HG02970 (cell line): ENCODE results near the gene MICALL2.
"Not testable (repeated sequence)": the region's sequence is repeated elsewhere in the genome, so short reads cannot be mapped to it uniquely, and the experiment has no call there.

Experiments
- ATAC-seq: cut with Tn5 transposase; IDR thresholded peaks from one replicate; pipeline ENCODE4 v1.9.1; 2021; ENCODE audit warnings: mild to moderate bottlenecking, moderate library complexity, moderate number of reproducible peaks; ENCODE audit not compliant: unreplicated experiment, low FRiP score

Gene MICALL2

GRCh38 chr7:1450431-1450830, 8.8 kb downstream of the MICALL2 start:
- no peak for ATAC-seq

GRCh38 chr7:1449951-1450350, 9.3 kb downstream of the MICALL2 start:
- ATAC-seq, result no peak

- no peak for ATAC-seq
Observed at GRCh38 chr7:1449501-1449900, 9.8 kb downstream of the MICALL2 start.

- ATAC-seq, result no peak
Observed at GRCh38 chr7:1448958-1449357, 10.3 kb downstream of the MICALL2 start.

GRCh38 chr7:1447551-1448244, 11.6 kb downstream of the MICALL2 start:
- ATAC-seq, result no peak

- no peak for ATAC-seq
Observed at GRCh38 chr7:1447112-1447511, 12.2 kb downstream of the MICALL2 start.

- ATAC-seq, result no peak
Observed at GRCh38 chr7:1446620-1447032, 12.6 kb downstream of the MICALL2 start.

GRCh38 chr7:1446026-1446425, 13.2 kb downstream of the MICALL2 start:
- ATAC-seq, result not testable (repeated sequence)

- no peak for ATAC-seq
Observed at GRCh38 chr7:1445341-1445740, 13.9 kb downstream of the MICALL2 start.

- ATAC-seq, result no peak
Observed at GRCh38 chr7:1444925-1445322, 14.3 kb downstream of the MICALL2 start.

- no peak for ATAC-seq
Observed at GRCh38 chr7:1444214-1444924, 14.9 kb downstream of the MICALL2 start.

- ATAC-seq, result not testable (repeated sequence)
Observed at GRCh38 chr7:1443587-1444200, 15.6 kb downstream of the MICALL2 start.

- ATAC-seq, result no peak
Observed at GRCh38 chr7:1442355-1443124, 16.7 kb downstream of the MICALL2 start.

- ATAC-seq, result no peak
Observed at GRCh38 chr7:1441615-1442354, 17.5 kb downstream of the MICALL2 start.

GRCh38 chr7:1440620-1441019, 18.6 kb downstream of the MICALL2 start:
- ATAC-seq, result no peak

GRCh38 chr7:1439373-1440363, 19.6 kb downstream of the MICALL2 start:
- ATAC-seq, result no peak

GRCh38 chr7:1438821-1439220, 20.4 kb downstream of the MICALL2 start:
- no peak for ATAC-seq

- ATAC-seq, result no peak
Observed at GRCh38 chr7:1438208-1438607, 21.1 kb downstream of the MICALL2 start.
